Activated T-helper 1 cell treated with Interleukin-2 at 50 U/mL for 16 hours (primary cell): Measurements from ENCODE around the gene RFNG.
"Not testable (repeated sequence)": the region's sequence is repeated elsewhere in the genome, so short reads cannot be mapped to it uniquely, and the experiment has no call there.

Source experiments
- DNase-seq: peaks from one replicate; pipeline ENCODE4 v3.0.0-alpha.2; 2020; ENCODE audit warnings: low read depth

RFNG gene

DNA sequence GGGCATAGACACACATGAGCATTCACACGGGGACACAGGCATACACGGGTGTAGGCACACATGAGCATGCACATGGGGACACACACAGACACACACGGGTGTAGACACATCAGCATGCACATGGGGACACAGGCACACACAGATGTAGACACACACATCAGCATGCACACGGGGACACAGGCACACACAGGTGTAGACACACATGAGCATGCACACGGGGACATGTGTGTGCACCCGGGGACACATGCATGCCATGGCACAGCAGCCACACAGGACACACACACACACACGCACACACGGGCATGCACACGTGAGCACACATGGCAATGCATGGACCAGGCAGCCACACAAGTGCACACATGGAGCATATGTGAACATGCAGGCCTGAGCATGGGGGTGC lies 9.0 kb downstream of the RFNG start:
- no peak for DNase-seq

DNA sequence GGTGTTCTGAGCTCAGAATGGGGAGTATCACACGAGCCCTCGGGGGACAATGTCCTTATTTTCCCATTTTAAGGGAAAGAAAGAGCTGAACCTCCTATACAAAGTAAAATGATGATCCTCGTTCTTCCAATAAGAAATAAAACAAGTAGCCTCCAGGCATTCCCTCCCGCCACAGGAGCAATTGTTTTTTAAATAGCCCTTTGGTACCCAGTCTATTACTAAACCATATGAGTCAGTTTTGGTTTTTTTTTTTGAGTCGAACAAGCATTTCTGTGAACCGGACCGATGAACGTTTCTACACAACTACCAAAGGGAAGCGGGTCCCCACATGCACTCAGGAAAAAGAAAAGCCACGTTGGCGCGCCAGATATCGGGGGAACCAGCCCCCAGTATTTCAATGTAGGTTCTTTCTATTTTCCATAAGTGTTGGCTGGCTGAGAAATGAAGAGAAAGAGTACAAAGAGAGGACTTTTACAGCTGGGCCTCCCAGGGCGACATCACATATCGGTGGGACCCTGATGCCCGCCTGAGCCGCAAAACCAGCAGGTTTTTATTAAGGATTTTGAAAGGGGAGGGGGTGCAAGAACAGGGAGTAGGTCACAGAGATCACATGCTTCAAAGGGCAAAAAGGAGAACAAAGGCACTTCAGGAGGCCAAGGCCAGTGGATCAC lies 10.3 kb downstream of the RFNG start:
- no peak for DNase-seq

DNA sequence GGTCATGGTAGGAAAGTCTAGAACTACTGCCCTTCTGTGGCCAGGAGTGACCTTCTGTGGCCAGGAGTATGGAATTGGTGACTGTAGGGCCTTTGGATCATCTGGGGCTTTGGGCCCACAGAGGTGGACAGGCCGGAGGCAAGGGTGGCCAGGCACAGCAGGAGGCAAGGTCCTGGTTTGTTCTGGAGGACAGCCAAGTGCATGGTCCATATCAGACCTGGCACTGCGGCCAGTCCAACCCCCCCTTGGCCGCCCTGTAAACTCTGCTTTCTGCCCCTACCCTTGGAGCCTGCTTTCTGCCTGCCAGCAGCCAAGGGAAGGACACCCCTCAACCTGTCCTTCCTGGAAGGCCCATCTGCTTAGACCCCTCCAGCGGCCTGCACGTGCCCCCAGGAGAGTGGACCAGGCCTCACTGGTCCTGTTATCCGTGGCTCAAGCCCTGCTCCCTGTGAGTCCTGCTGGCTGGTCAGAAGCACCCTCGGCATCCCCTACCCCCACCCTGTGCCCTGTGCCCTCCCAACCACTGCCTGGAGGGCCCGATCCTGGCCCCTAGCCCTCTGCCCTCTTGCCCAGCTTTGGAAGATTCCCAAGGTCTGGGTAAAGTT lies 11.8 kb downstream of the RFNG start:
- DNase-seq, result no peak

DNA sequence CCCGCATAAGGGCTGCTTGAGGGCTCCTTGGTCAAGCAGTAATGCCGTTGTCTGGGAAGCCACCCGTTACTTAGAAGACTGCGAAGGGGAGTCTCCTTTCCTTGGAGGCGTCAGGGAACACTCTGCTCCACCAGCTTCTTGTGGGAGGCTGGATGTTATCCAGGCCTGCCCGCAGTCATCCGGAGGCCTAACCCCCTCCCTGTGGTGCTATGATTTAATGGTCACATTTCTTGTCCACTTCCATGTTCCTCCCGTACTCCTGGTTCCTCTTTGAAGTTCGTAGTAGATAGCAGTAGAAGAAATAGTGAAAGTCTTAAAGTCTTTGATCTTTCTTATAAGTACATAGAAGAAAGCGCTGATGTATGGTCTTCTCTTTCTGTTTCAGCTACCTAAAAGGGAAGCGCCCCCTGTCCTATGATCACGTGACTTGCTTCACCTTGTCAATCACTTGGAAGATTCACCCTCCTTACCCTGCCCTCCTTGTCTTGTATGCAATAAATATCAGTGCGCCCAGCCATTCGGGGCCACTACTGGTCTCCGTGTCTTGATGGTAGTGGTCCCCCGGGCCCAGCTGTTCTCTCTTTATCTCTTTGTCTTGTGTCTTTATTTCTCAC lies 12.7 kb downstream of the RFNG start:
- not testable (repeated sequence) for DNase-seq

DNA sequence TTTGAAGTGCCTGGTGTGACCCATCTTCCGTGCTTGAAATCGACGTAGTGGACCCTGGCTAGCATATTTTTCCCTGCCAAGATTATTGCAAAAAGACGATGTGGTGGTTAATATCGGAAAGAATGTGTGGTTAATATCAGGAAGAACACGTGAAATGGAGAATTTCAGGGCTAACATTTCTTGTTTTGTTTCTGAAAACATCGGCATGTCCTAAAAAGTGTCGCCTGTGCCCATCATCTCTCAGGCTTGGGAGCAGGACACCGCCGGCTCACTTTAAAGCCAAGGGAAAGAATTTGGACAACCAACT lies 13.8 kb downstream of the RFNG start:
- no peak for DNase-seq

DNA sequence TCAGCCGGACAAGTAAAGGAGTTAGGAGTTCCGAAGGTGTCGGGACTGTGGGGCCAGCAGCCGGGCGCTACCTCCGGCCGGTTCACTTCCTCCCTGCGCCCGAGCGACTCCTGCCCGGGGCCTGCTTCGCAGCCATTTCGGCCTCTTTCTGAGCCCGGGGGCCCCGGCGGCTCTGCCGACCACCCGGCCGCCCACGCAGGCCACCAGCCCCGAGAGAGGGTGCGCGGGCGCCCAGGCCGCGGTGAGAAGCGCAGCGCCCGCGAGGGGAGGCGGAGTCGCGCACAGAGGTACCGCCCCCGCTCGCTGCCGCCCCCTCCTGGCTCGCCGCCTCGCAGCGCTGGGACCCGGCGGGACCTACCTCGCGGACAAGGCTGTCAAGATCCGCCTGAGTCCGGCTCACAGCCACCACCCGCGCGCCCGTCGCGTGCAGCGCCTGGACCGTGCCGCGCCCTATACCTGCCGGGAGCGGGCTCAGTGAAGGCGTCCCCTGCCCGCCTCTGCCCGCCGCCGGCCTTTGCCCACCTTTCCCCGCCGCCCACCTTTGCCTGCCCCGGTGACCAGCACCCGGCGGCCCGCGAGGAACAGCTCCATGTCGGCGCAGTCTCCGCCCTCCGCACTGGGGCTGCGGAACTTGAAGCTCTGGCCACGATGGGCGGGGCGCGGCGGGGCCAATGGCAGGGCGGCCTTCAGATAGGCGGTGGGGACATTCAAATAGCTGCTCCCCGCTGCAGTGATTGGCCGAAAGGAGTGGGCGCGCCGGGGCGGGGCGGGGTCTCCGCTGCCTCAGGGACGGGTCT lies 14.3 kb downstream of the RFNG start, which contains the start of gene DCXR:
Gene DCXR, minus strand, starts transcription at position 606 of the 797 bp plus-strand sequence. Its CDS starts 15 bp downstream, at position 591.
- DNase-seq, result peak; percentile 91

DNA sequence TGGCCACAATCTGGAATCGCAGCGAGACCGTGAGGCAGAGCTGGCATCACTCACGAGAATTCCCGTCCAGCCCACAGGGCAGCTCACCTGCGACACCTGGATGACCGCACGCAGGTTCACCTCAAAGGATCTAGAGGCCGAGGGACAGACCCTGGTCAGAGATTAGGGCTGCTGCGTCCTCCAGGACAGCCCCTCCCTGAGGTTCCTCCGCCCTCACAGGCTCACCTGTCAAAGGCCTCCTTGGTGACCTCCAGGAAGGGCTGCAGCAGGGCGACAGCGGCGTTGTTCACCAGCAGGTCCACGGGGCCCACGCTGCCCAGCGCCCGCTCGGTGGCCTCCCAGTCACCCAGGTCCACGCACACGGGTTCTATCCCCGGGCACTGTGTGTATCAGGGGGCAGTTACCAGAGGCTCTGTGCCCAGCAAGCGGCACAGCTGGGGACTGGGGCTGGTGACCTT lies 14.9 kb downstream of the RFNG start:
- no peak for DNase-seq

DNA sequence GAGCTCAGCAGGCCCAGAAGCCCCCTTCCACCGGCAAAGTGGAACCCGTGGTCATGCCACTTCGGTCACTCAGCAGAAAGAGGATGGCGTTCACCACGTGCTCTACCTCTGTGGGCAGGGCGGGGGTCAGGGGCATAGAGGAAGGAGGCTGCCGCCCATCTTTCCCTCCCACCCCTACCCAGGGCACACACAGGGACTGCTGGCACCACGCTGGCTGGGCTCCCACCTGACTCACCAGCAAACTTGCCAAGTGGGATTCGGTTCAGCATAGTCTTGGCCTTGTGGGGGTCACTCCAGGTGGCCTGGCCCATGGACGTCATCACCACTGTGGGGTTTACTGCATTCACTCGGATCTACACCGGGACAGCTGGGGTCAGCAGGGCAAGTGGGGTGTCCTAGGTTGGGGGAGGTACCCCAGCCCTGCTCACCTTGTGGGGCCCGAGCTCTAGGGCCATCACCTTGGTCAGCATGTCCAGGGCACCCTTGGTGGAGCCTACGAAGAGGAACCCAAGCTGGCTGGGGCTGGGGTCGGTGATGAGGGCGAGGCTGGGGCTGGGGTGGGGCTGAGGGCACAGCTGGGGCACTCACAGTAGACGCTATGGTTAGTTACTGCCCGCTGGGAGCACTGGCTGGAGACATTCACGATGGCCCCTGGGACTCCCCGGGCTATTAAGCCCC lies 15.5 kb downstream of the RFNG start:
- DNase-seq, result no peak

DNA sequence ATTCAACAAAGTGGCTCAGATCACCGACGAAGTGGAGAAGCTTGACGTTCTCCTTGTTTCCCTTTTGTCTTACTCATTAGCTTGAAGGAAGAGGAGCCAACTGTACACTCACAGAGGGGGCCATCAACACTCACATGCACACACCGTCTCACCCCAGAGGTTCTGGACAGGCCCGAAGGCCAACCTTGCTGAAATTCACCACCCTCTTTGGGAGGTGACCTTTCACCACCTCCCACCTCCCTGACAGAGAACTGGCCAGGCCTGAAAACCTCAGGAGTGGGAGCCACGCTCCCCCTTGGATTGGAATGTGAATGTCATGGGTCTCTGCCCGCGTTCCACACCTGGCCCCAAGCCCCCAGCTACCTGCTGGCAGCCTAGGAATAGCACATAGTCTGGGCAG lies 16.1 kb downstream of the RFNG start:
- DNase-seq, result no peak

DNA sequence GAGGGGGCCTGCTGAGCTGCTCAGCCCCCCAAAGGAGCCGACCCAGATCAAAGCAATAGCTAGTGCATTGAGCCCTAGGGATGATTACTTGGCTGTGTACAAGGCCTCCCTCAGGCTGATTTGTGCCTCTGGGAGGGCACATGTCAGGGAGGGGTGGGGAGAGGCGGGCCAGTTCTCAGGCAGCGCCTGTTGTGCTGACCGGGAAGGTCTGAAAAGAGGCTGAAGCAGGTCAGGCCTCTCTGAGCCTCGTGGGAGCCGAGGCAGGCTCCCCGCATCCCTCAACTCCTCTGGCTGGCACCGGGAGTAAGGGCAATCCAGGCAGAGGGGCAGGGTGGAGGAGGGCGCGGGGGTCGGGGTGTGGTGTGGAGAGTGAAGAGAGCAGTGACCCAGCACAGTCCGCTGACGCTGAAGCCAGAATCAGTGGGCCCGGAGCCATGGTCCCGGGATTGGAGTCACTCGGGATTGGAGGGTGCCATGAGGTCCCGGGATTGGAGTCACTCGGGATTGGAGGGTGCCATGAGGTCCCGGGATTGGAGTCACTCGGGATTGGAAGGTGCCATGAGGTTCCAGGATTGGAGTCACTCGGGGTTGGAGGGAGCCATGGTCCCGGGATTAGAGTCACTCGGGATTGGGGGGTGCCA lies 17.1 kb downstream of the RFNG start:
- no peak for DNase-seq

DNA sequence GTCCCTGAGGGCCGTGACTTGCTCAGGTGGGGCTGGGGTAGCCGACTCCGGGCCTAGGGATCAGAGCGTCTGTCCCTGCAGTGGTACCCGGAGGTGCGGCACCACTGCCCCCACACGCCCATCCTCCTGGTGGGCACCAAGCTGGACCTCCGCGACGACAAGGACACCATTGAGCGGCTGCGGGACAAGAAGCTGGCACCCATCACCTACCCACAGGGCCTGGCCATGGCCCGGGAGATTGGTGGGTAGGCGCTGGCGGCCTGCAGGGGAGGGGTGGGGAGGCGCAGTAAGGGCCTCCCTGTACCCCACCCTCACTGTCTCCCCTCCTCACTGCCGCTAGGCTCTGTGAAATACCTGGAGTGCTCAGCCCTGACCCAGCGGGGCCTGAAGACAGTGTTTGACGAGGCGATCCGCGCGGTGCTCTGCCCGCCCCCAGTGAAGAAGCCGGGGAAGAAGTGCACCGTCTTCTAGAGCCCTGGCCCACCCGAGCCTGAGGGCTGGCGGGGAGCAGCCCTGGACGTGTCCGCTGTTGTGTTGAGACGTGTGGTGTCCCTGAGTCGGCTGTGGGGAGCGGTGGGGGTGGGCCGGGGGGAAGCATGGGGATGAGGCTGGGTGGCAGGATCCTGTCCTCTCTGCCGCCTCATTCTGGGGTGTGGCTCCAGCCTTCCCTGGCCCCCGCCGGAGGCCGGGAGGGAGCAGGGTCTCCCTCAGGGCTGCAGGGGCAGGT lies 18.1 kb downstream of the RFNG start:
- no peak for DNase-seq

DNA sequence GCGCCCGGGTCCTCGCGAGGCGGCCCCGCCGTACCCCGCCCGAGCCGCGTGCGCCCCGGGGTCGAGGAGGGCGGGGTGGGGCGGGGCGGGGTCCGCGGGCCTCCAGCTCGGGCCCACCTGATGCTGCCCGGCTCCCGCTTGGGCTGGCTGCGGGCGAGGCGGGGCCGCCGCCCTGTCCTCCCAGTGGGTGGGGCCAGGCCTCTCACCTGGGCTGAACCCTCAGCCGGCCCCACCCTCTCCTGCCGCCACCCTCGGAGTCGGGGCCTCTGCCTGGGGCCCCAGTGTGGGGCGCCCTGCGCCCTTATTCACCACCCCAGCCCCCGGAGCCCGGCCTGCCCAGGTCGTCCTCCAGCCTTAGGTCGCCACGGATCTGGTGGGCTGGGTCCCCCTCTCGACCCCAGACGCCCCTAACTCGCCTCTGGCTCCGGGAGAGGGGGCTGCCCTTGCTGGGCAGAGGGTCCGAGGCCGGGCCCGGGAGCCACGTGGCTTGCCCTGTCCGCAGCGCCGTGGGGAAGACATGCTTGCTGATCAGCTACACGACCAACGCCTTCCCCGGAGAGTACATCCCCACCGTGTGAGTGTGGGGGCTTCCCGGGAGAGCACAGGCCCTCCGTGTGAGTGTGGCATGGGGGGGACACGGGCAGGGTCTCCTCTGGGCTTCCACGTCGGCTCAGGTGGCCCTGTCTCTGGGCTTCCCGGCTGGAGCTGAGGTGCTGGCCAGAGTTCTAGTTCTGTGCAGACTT lies 19.6 kb downstream of the RFNG start:
- DNase-seq, result no peak

DNA sequence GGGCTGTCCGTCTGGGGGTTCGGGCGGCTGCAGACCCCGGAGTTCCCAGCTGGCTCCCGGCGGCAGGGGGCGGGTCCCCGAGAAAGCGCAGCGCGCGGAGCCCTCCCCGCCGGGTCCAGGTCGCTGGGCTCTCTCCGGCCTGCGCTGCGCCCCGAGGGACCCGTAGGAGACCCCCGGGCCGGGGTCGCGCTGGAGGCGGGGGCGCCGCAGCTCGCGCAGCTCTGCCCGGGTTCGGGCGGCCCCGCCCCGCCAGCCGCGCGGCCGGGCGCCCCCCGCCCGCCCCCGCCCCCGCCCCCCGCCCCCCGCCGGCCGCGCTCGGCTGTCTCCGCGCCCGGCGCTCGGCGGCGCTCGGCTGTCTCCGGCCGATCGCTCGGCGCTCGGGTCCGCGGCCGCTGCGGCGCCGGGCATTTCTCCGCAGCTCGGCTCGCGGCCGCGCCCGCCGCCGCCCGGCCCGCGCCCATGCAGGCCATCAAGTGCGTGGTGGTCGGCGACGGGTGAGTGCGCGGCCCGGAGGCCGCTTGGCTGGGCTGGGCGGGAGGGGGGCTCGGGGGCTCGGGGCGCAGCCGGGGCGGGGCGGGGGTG lies 20.2 kb downstream of the RFNG start, which contains the start of gene RAC3:
Gene RAC3, plus strand, starts transcription at position 376 of the 582 bp plus-strand sequence. Its CDS starts 84 bp downstream, at position 460.
- no peak for DNase-seq

DNA sequence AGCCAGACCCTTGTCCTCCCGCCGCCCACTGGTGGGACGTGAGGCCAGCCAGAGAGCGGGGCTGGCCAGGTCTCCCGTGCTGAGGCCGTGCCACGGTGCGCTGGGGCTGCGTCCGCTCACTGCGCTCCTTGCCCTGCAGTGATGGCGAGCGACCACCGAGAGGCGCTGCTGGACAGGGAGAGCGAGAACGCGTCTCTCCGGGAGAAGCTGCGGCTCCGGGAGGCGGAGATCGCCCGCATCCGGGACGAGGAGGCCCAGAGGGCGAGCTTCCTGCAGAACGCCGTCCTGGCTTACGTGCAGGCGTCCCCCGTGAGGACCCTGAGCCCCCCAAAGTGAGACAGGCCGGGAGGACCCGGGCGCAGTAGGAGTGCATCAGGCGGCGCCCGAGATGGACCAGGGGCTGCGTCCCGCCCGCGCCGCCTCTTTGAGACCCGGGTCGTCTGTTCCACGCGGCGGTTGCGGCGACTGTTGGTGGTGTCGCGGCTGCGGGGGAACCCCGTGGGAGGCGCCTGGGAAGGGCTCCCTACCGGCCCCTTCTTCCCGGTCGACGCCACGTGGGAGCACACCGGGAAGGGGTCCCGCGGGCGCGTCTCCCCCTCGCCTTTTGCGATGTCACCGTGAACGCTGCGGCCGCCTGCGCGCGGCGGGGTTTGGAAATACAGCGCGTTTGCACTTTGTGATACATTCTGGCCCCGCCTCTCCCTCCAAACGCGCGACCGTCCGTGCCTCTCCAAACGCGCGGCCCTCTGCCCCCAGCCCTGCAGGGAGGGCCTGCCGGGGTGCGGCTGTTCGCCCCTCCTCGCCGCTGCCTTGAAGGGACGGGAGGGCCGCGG lies 20.9 kb downstream of the RFNG start:
- DNase-seq, result peak; percentile 76

DNA sequence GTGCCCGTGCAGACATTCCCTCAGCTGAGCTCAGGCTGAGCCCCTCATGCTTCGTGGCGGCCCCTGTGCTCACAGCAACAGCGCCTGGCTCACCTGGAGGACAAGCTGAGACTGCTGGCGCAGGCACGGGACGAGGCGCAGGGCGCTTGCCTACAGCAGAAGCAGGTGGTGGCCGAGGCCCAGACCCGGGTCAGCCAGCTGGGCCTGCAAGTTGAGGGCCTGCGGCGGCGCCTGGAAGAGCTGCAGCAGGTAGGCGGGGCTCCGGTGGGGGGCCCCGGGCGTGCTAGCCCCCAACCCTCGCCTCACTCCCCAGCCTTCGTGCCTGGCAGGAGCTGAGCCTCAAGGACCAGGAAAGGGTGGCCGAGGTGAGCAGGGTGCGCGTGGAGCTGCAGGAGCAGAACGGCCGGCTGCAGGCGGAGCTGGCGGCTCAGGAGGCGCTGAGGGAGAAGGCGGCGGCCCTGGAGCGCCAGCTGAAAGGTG lies 21.6 kb downstream of the RFNG start:
- no peak for DNase-seq

DNA sequence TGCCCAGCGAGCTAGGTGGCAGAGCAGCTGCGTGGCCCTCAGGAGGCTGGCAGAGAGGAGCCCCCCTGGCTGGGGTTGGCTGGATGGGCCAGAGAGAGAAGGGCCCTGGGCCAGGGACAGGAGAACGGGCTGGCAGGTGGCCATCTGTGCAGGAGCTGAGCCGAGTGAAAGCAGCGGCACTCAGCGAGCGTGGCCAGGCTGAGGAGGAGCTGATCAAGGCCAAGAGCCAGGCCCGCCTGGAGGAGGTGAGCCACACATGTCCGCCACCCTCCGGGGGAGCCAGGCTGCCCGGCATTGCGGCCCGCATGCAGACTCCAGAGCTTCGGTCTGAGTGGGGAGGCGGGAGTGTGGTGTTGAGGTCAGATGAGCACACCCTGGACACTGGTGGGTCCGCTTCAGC lies 22.2 kb downstream of the RFNG start:
- DNase-seq, result no peak

DNA sequence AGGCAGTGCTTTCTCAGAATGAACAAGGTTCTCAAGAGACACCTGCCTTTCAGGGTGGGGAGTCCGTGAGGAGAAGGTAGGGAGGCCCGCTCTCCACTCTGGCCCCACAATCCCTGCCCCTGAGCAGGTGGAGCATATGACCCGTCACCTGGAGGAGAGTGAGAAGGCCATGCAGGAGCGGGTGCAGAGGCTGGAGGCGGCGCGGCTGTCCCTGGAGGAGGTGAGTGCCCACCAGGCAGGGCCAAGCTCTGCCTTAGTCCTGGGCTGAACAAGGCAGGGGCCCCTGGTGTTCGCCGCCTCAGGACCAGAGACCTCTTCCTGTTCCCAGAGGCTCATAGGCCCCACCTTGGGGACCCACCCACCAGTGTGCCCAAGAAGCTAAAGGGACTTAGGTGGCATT lies 22.6 kb downstream of the RFNG start:
- no peak for DNase-seq

DNA sequence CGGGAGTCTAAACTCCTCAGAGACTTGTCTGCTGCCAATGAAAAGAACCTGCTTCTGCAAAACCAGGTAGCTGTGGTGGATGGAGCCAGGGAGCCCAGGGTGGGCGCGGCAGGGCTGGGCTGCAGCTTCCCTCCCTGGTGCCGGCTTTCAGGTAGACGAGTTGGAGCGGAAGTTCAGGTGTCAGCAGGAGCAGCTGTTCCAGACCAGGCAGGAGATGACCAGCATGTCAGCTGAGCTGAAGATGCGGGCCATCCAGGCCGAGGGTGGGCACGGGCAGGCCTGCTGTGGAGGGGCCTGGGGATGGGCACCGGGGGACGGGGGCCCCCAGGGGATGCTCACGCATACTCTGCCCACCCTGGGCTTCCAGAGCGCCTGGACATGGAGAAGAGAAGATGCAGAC lies 23.4 kb downstream of the RFNG start:
- DNase-seq, result no peak
